Left ventricle myocardium inferior (tissue), 1 donor: ENCODE measurements around the gene EXOC4. TPM values are rescaled to one million over a fixed set of nuclear protein-coding genes. Genes with fewer than 3 reads are reported as not detected.

ENCODE experiments used
- DNase-seq: peaks from one replicate; pipeline ENCODE4 v3.0.0-alpha.2; 2020
- H3K27ac ChIP-seq: fragments of 200-600 bp; replicated peaks from 2 replicates; pipeline ENCODE4 v1.8.0; 2021
- H3K27me3 ChIP-seq: fragments of 200-600 bp; 2 replicates; pipeline ENCODE4 v1.8.0; 2021; ENCODE audit warnings: low read depth
- H3K36me3 ChIP-seq: fragments of 200-600 bp; 2 replicates; pipeline ENCODE4 v1.8.0; 2021
- H3K4me1 ChIP-seq: fragments of 200-600 bp; 2 replicates; pipeline ENCODE4 v1.8.0; 2021
- H3K4me3 ChIP-seq: fragments of 200-600 bp; 2 replicates; pipeline ENCODE4 v1.8.0; 2021; ENCODE audit warnings: mild to moderate bottlenecking, moderate library complexity
- H3K9me3 ChIP-seq: fragments of 200-600 bp; replicated peaks from 2 replicates; pipeline ENCODE4 v1.8.0; 2021
- CTCF ChIP-seq: fragments of 200-600 bp; IDR thresholded peaks from 2 replicates; pipeline ENCODE4 v1.8.0; 2021; ENCODE audit warnings: antibody characterized with exemption, mild to moderate bottlenecking, borderline replicate concordance
- intact Hi-C: fragments of 100-400 bp; cut with micrococcal nuclease; formaldehyde crosslinking; loops from one replicate; pipeline ENCODE4 v1.11.0; 2022
- total RNA-seq: library from RNA; stranded (reverse); fragmentation: NEBNext Ultra II Directional; extraction: Animal tissue kit (Norgen Biotek cat#: 25700); gene quantifications from one replicate; pipeline ENCODE4 v1.2.1, GENCODE V29; 2021
- donor health status: DM: no; HTN: yes; CAD: no; lungs with severe emphysema.

EXOC4 gene
- total RNA-seq, 1 donor from 2014 or later, result 33.8 TPM

DNA sequence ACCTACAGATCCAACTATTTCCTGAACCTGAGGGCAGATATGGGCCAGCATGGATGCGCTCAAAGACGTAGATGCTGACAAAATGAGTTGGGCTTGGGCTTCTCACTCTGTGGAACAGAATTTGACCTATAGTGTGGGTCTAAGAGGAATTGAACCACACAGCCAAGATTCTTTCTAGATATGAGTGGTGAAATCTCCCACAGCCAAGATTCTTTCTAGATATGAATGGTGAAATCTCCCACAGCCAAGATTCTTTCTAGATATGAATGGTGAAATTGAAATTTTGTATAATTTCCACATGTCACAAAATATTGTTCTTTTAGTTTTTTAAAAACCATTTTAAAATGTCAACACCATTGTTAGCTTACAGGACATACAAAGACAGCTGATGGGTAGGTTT is 658.8 kb downstream of the EXOC4 start:
- no peak for DNase-seq
- Histone ChIP-seq H3K9me3 (no peaks in the 10 kb centered on the region), H3K36me3 (no peaks in the 10 kb centered on the region), H3K4me1 (no peaks in the 10 kb centered on the region), H3K4me3 (no peak overlapping the region), H3K27me3 (no peaks in the 10 kb centered on the region), H3K27ac (no peak overlapping the region)
- intact Hi-C loops, result no loop called here
- no peak for TF ChIP-seq CTCF

DNA sequence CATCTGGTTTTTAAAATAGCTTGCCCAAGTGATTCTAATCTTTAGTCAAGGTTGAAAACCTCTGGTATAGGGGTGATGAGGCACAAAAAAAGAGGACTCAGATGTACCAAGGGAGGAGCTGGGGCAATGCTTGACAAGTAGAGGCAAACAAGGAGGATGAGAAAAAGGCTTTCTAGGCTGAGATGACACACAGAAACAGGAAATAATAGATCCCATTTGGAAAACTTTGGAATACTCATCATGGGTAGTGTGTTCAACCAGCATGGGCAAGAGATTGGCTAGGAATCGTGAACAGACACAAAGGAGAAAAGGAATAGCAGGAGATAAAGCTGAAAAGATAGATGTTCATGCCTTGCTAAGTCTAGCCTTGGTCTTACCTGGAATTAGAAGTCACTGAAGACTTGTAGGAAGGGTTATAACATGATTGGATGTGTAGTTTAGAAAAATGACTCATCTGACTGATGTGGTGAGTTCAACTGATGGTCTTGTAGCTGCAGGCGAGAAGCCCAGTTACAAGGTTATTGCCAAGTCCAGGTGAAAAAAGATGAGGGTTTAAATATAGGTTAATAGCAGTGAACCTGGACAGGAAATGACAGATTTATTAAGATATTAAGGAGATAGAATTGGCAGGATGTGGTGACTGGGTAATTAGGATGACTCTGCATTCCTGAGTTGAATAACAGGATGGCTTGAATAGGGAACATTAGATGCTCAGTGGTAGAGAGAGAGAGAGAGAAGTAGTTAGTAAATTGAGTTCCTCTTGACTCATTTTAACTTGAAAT is 660.2 kb downstream of the EXOC4 start:
- no peaks in the 10 kb centered on the region for H3K9me3 ChIP-seq
- intact Hi-C loops, result no loop called here
- H3K4me1 ChIP-seq, result no peaks in the 10 kb centered on the region
- no peak for TF ChIP-seq CTCF
- no peak overlapping the region for H3K4me3 ChIP-seq
- H3K27ac ChIP-seq, result no peak overlapping the region
- no peak for DNase-seq
- H3K27me3 ChIP-seq, result no peaks in the 10 kb centered on the region
- peaks cover 8% of the 10 kb centered on the region for H3K36me3 ChIP-seq

GRCh38 chr7:133916621-133917020 is 663.7 kb downstream of the EXOC4 start:
- intact Hi-C loops, result no loop called here
- DNase-seq, result no peak
- Histone ChIP-seq H3K4me3 (no peak overlapping the region), H3K4me1 (no peaks in the 10 kb centered on the region), H3K9me3 (peaks cover 25% of the 10 kb centered on the region), H3K36me3 (peaks cover 43% of the 10 kb centered on the region), H3K27me3 (no peaks in the 10 kb centered on the region), H3K27ac (no peak overlapping the region)
- no peak for TF ChIP-seq CTCF

GRCh38 chr7:133919810-133920209 is 666.9 kb downstream of the EXOC4 start:
- H3K4me3 ChIP-seq, result no peak overlapping the region
- TF ChIP-seq CTCF, result no peak
- H3K4me1 ChIP-seq, result no peaks in the 10 kb centered on the region
- intact Hi-C loops, result no loop called here
- DNase-seq, result no peak
- no peak overlapping the region for H3K27ac ChIP-seq
- H3K27me3 ChIP-seq, result no peaks in the 10 kb centered on the region
- peaks cover 49% of the 10 kb centered on the region for H3K36me3 ChIP-seq
- H3K9me3 ChIP-seq, result peaks cover 36% of the 10 kb centered on the region

DNA sequence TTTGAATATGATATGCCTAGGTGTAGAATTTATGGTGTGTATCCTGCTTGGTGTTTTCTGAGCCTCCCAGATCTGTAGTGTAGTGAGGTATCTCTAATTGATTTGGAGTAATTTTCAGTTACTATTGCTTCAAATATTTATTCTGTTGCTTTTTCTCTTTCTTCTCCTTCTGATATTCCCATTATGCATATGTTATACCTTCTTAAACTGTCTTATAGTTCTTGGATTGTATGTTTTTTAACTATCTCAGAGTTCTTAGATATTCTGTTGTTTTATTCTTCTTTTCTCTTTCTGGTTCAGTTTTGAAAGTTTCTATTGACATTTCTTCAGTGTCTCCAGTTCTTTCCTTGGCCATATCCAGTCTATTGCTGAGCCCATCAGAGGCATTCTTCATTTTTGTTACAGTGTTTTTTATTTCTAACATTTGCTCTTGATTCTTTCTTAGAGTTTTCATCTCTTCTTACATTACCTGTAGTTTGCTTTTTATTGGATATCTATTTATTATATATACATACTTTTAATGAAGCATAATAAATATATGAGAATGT is 668.8 kb downstream of the EXOC4 start:
- Histone ChIP-seq H3K4me1 (no peaks in the 10 kb centered on the region), H3K4me3 (no peak overlapping the region), H3K36me3 (peaks cover 49% of the 10 kb centered on the region), H3K27me3 (no peaks in the 10 kb centered on the region), H3K27ac (no peak overlapping the region), H3K9me3 (peaks cover 36% of the 10 kb centered on the region)
- no peak for DNase-seq
- intact Hi-C loops, result no loop called here
- TF ChIP-seq CTCF, result no peak
